ENCODE data around the gene UNC5CL. TPM values are rescaled to one million over a fixed set of nuclear protein-coding genes. Genes with fewer than 3 reads are reported as not detected.

Gene UNC5CL
- total and polyA plus RNA-seq, 2 of the 4 experiments (the other 2 are of a cell fraction): not detected

GRCh38 chr6:41013466-41014153, 25.4 kb downstream of the UNC5CL start:
- H3K9me3 ChIP-seq (ENCODE audit: control insufficient read depth, insufficient read depth, low read length): 0 out of 2 replicates have a peak, but pooled peaks cover 2% of the 10 kb centered on the region
- BruUV-seq (replicated peaks): no TSS peak
- H3K4me2 ChIP-seq (ENCODE audit: low read depth, low read length): no peak overlapping the region
- no peak overlapping the region for H3K27ac ChIP-seq (ENCODE audit: insufficient read depth, low read length)
- no peak overlapping the region for H3K4ac ChIP-seq (ENCODE audit: low read depth, low read length)
- H2AK5ac ChIP-seq (ENCODE audit: low read depth, low read length): no peak overlapping the region
- no peak overlapping the region for H3K18ac ChIP-seq (ENCODE audit: low read depth, low read length)
- DNase-seq: no peak
- H4K5ac ChIP-seq (ENCODE audit: low read depth, low read length): no peak overlapping the region
- H3K9ac ChIP-seq (ENCODE audit: low read depth, low read length): no peak overlapping the region
- H3K36me3 ChIP-seq (ENCODE audit: control insufficient read depth, insufficient read depth, low read length): no peaks in the 10 kb centered on the region
- no peak overlapping the region for H4K91ac ChIP-seq (ENCODE audit: insufficient read depth, low read depth, low read length)
- H3K27me3 ChIP-seq (ENCODE audit: control insufficient read depth, insufficient read depth, low read length): peaks cover 23% of the 10 kb centered on the region
- ChIA-PET POLR2A (ENCODE audit: unreplicated experiment) (no interaction called here), CTCF (no interaction called here)
- H3K79me1 ChIP-seq (ENCODE audit: low read depth in 1 of 2, low read length in 2 of 2): no peaks in the 10 kb centered on the region
- no peak overlapping the region for H4K8ac ChIP-seq (ENCODE audit: low read depth in 2 of 2, low read length in 2 of 2)
- no peak overlapping the region for H2BK5ac ChIP-seq (ENCODE audit: low read depth, low read length, poor library complexity, severe bottlenecking)
- TF ChIP-seq NFE2L2 (IDR thresholded peaks at IDR 0.05; ENCODE audit: low read depth, low read length) (no peak), SMC3 (IDR thresholded peaks at IDR 0.05; ENCODE audit: low read depth, low read length) (no peak), CHD1 (IDR thresholded peaks at IDR 0.05; ENCODE audit: low read depth, low read length) (no peak), ELK1 (IDR thresholded peaks at IDR 0.05; ENCODE audit: borderline replicate concordance, low read depth, low read length) (no peak), RCOR1 (IDR thresholded peaks at IDR 0.05; ENCODE audit: insufficient replicate concordance, low read length) (no peak), RAD21 (IDR thresholded peaks at IDR 0.05; ENCODE audit: low read length) (no peak), USF2 (IDR thresholded peaks at IDR 0.05; ENCODE audit: low read depth, low read length) (no peak), CEBPB (IDR thresholded peaks at IDR 0.05; ENCODE audit: low read depth, low read length) (no peak), RFX5 (IDR thresholded peaks at IDR 0.05; ENCODE audit: low read depth, low read length) (no peak), CTCF (conservative IDR thresholded peaks at IDR 0.05; ENCODE audit: low read depth, low read length) (no peak), FOS (IDR thresholded peaks at IDR 0.05; ENCODE audit: low read depth, low read length) (no peak), POLR2A (IDR thresholded peaks at IDR 0.05; ENCODE audit: low read depth, low read length) (no peak), MAZ (IDR thresholded peaks at IDR 0.05; ENCODE audit: borderline replicate concordance, low read depth, low read length) (no peak), MAFK (IDR thresholded peaks at IDR 0.05; ENCODE audit: low read depth, low read length) (no peak), MXI1 (IDR thresholded peaks at IDR 0.05; ENCODE audit: borderline replicate concordance, low read depth, low read length) (no peak), BHLHE40 (IDR thresholded peaks at IDR 0.05; ENCODE audit: low read depth, low read length) (no peak)
- no peak overlapping the region for H2BK20ac ChIP-seq (ENCODE audit: low read depth, low read length)
- dilution Hi-C loops (cut with HindIII; ENCODE audit: low sequenced_read_pairs, unreplicated experiment): no loop called here
- H3K14ac ChIP-seq (replicated peaks; ENCODE audit: low read depth, low read length): no peak overlapping the region
- WGBS, 2 experiments (ENCODE audit: extremely low coverage in 2 of 2, insufficient read length in 1 of 2): 20% methylated on average over 1 of the region's 5 CpGs; no CpG with 5 or more reads in 1 of the 2 experiments
- H2BK15ac ChIP-seq (ENCODE audit: low read depth, low read length): no peak overlapping the region
- no peaks in the 10 kb centered on the region for H3K4me1 ChIP-seq (ENCODE audit: control insufficient read depth, insufficient read depth, low read length)
- no peaks in the 10 kb centered on the region for H3K9me1 ChIP-seq (ENCODE audit: insufficient read depth, low read length)
- H2AFZ ChIP-seq (replicated peaks; ENCODE audit: low read length, poor library complexity): no peak overlapping the region
- no peaks in the 10 kb centered on the region for H4K20me1 ChIP-seq (ENCODE audit: insufficient read depth, low read length)
- intact Hi-C loops (cut with micrococcal nuclease): no loop called here
- no peak overlapping the region for H3K56ac ChIP-seq (ENCODE audit: extremely low read depth, insufficient read depth, low read length)
- no peak overlapping the region for H3K4me3 ChIP-seq (ENCODE audit: insufficient read depth, low read depth, low read length)
- no peak overlapping the region for H2AK9ac ChIP-seq (replicated peaks; ENCODE audit: low read depth, low read length, poor library complexity)
- ATAC-seq (ENCODE audit: low read depth): no peak
- H3K23ac ChIP-seq (ENCODE audit: low read depth, low read length): no peak overlapping the region
- no peak overlapping the region for H2BK120ac ChIP-seq (ENCODE audit: low read depth, low read length)
- in situ Hi-C loops (cut with MboI; ENCODE audit: low sequenced_read_pairs): no loop called here

Measured in IMR-90 (cell line).